Kasumi-1 (cell line): Measurements from ENCODE around the gene CRIP2.

Source experiments
- DNase-seq, 2 experiments: peaks; one replicate each; lab custom pipeline; 2025; lab: John Stamatoyannopoulos, UW

Gene CRIP2

GRCh38 chr14:105498430-105499255 is 24.0 kb downstream of the CRIP2 start:
- DNase-seq = no peak

DNA sequence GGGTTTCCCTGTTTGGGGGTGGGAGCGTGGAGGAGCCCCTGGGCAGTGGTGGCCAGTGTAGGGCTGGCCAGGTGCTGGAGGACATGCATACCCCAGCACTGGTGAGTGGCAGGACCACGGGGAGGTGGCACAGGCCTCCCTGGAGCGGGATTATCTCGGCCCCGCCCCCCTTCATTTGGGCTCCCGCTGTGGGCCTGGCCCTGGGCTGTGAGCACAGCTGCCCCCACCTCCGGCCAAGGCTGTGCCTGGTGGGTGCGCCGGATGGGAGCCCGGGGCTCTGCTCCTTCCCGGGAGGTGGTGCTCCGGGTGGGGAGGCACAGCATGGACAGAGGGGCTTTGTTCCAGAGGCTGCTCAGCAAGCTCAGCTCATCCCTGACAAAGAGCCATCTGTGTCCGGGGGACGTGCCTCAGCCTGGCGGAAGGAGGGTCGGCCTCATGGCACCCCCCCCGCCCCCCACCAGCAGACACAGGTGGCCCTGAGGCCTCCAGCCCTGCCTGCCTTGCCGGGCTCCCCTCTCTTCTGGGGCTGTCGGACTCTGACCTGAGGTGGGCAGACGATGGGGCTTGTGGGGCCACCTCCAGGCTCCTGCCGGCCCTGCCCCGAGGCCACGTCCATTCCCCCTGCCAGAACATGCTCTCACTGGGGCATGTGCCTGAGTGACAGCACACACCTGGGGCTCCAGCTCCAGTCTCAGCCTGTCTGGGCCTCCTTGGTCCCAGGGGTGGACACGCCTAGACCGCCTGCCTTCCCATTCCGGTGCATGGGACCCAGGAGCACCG is 24.8 kb downstream of the CRIP2 start:
- DNase-seq = no peak

GRCh38 chr14:105500036-105500725 is 25.6 kb downstream of the CRIP2 start:
- no peak for DNase-seq

- no peak for DNase-seq
These were observed 26.1 kb downstream of the CRIP2 start for GRCh38 chr14:105500726-105501101.

GRCh38 chr14:105501504-105502291 is 27.1 kb downstream of the CRIP2 start:
- no peak for DNase-seq

GRCh38 chr14:105502446-105503295 is 28.1 kb downstream of the CRIP2 start:
- DNase-seq = no peak

DNA sequence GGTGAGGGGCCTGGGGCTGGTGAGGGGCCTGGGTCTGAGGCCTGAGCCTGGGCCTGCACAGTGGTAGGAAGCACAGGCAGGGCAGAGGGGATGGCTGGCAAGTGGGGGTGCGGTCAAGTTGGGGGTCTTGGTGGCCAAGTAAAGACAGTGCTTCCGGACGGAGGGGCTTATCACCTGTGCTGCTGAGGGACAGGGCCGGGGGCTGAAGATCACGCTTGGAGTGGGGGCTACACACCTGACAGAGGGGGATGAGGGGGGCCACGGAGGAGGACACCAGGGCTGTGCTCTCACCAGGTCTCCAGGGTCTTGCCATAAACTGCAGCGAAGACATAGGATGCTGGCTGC is 28.6 kb downstream of the CRIP2 start:
- no peak for DNase-seq

DNA sequence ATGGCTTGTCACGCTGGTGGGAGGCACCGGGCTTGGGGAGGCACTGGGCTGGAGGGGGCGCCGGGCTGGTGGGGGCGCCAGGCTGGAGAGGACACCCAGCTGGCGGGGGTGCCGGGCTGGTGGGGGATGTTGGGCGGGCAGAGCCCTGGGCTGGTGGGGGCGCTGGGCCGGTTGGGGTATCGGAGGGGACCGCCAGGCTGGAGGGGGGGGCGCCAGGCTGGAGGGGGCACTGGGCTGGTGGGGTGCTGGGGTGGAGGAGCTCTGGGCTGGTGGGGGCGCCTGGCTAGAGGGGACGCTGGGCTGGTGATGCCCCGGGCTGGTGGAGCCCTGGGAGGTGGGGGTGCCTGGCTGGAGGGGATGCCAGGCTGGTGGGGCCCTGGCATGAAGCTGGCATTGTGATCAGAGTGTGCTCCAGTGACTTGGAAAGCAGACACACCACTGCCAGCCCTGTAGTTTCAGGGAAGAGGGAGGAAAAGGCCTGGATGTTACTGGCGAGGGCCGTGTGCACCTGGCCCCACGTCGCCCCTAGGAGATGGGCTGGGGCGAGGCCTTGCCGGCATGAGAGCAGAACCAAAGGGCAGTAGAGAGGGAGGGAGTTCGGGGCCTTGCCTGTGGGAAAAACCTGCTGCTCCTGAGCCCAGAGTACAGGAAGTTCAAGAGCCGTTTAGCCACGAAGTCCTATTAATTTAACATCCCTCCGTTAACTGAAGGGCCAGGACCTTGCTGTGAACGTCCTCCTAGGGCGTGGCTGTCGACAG is 29.5 kb downstream of the CRIP2 start:
- DNase-seq = no peak

DNA sequence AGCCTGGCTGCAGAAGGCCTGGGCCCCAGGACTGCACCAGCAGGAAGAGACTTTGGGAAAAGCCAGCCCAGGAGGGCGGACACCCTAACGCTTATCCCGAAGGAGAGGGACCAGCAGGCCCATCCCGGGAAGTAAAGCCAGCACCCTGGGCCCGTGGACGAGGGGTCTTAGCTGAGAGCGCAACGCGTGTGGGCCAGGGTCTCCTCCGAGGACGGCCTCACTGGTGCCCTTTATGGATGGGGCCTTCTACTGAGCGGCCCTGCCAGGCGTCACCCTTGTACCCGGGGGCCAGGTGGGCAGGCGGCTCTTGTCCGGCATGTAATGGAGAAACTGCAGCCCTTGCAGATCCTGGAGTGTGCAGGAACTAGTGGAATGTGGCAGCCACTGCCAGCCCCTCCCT is 30.5 kb downstream of the CRIP2 start:
- DNase-seq = no peak

DNA sequence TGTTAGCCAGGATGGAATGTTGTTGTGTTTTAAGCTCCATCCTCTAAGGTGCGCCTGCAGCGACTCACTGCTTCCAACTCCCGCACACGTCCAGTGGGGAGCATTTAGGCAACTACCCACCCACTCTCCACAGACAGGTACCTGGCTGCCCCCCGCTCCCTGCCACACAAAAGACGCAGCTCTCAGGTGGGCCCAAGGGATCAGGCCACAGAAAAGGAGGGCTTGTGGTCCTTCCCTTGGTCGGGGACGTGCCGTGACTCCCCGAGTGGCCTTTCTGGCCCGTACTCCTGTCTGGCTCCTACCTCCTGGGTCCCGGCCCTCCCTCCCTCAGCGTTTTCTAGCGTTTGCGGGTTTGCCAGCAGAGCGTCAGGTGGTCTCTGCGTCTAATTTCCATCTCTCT is 32.6 kb downstream of the CRIP2 start:
- no peak for DNase-seq

DNA sequence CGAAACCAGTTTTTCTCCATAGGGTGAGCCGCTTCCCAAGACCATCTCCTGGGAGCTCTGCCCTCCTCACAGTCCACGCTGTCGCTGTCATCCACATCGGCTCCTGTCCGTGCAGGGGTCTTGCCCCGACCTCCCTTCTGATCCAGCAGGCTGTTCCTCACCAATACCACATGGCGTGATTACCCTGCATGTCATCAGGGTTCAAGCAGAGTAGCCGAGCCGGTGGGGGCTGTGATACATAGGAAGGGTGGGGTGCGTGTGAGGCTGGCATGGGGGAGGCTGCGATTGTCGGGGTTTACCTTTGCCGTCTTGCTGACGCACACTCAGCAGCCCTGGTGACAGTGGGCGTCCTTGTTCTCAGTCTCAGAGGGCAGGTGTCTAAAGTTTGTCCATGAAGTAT is 33.4 kb downstream of the CRIP2 start:
- DNase-seq = no peak

GRCh38 chr14:105508601-105509000 is 34.0 kb downstream of the CRIP2 start:
- no peak for DNase-seq

- DNase-seq = no peak
These were observed 42.5 kb downstream of the CRIP2 start for GRCh38 chr14:105517096-105517495.

GRCh38 chr14:105519946-105520698 is 45.5 kb downstream of the CRIP2 start:
- DNase-seq = no peak

GRCh38 chr14:105525326-105525725 is 50.7 kb downstream of the CRIP2 start:
- no peak for DNase-seq

- DNase-seq = no peak
These were observed 51.5 kb downstream of the CRIP2 start, which contains the start of gene TMEM121 for GRCh38 chr14:105525861-105526775. TMEM121 (plus strand) TSS chr14:105526583; CDS start chr14:105528835, 2,252 bp downstream.

DNA sequence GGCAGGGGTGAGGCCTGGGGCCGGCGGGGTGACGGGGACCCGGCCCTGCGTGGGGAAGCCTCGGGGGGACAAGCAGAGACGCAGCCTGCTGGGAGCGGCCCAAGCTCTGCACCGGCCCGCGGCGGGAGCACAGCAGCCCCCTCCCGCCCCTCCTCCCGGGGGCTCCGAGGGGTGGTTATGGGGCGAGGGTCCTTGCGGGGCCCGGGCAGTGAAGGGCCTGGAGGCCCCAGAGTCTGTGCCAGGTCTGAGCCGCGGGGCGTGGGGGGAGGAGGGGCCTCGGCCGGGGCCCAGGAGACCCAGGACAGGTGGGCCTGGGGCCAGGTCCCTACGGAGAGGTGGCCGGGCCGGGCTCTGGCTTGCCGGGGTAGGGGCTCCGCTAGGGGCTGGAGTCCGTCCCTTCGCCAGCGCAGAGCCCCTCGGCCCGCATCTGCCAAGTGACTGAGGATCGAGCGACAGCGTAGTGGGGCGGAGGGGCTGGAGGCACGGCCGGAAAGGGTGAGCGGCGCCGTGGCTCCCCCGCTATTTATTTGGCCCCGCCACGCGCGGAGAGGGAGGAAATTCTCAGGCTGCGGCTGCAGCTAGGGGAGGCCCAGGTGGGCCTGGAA is 52.3 kb downstream of the CRIP2 start:
- DNase-seq = no peak

- no peak for DNase-seq
These were observed 52.8 kb downstream of the CRIP2 start for GRCh38 chr14:105527381-105527825.
